Immature natural killer cell (primary cell): ENCODE results near the gene OBSCN. TPM values are rescaled to one million over a fixed set of nuclear protein-coding genes. Genes with fewer than 3 reads are reported as not detected.

Experiments
- DNase-seq, 3 donors: peaks; one replicate each; pipeline ENCODE4 v3.0.0; 2022; ENCODE audit warnings: mixed read lengths in 1 of 3
- H3K27ac Mint-ChIP-seq, 6 donors: one replicate each; pipeline ENCODE4 v1.8.0; 2020; ENCODE audit warnings: mixed read lengths in 6 of 6, mild to moderate bottlenecking in 5 of 6, inconsistent platforms in 4 of 6, moderate library complexity in 3 of 6
- H3K27me3 Mint-ChIP-seq, 3 donors: one replicate each; pipeline ENCODE4 v1.8.0; 2020 to 2021; ENCODE audit warnings: low read depth in 3 of 3, mild to moderate bottlenecking in 3 of 3, mixed read lengths in 3 of 3, moderate library complexity in 3 of 3, inconsistent platforms in 1 of 3
- H3K36me3 Mint-ChIP-seq, 3 donors: one replicate each; pipeline ENCODE4 v1.8.0; 2020; ENCODE audit warnings: mixed read lengths in 3 of 3, inconsistent platforms in 2 of 3, mild to moderate bottlenecking in 2 of 3
- H3K4me1 Mint-ChIP-seq, 2 donors: one replicate each; pipeline ENCODE4 v1.8.0; 2020; ENCODE audit warnings: inconsistent platforms in 2 of 2, mild to moderate bottlenecking in 2 of 2, mixed read lengths in 2 of 2, moderate library complexity in 1 of 2
- H3K4me3 Mint-ChIP-seq, 5 donors: one replicate each; pipeline ENCODE4 v1.8.0; 2020; ENCODE audit warnings: mild to moderate bottlenecking in 5 of 5, mixed read lengths in 5 of 5, inconsistent platforms in 3 of 5, moderate library complexity in 3 of 5
- H3K9me3 Mint-ChIP-seq, 6 donors: one replicate each; pipeline ENCODE4 v1.8.0; 2020; ENCODE audit warnings: mild to moderate bottlenecking in 6 of 6, mixed read lengths in 6 of 6, inconsistent platforms in 4 of 6, moderate library complexity in 3 of 6
- polyA plus RNA-seq, 3 donors: library from polyadenylated mRNA; unstranded; fragments of 300-500 nt; fragmentation: Illumina TruSeq; gene quantifications; one replicate each; pipeline ENCODE4 v1.2.3, GENCODE V29; 2021

Gene OBSCN
- polyA plus RNA-seq, 3 donors from 2014 or later = 0.19 to 1.9 TPM; not detected in 1

DNA sequence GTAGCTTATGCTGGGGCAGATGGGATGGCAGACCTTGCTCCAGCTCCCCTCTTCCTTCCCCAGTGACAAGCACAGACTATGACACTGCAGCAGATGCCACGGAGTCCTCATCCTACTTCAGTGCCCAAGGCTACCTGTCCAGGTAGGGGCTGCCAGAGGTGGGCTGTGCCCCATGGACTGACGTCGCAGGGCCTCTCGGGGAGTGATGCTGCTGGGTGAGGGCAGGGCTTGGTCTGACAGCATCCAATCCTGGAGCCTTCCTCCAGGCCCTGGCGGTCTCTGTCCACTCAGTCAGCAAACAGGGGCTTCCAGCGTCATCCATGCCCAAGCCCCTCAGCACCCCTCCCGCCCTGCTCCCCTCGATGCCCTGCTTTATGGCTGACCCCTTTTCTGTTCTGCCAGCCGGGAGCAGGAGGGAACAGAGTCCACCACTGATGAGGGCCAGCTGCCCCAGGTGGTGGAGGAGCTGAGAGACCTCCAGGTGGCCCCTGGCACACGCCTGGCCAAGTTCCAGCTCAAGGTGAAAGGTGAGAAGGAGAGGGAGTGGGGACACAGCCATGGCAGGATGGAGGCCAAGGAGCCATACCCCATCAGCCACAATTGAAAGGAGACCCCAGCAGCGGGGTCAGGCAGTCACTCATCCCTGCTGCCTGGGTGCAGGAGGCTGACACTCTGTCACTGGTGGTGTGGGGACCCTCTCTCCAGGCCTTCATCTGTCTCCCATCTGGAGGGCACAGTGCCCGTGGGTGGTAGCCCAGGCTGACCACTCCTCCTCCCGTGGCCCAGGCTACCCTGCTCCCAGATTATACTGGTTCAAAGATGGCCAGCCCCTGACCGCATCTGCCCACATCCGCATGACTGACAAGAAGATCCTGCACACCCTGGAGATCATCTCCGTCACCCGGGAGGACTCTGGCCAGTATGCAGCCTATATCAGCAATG is 125.2 kb downstream of the OBSCN start:
- no peak overlapping the region for H3K4me3 Mint-ChIP-seq
- H3K9me3 Mint-ChIP-seq = no peaks in the 10 kb centered on the region
- no peak overlapping the region for H3K27ac Mint-ChIP-seq
- no peak for DNase-seq
- H3K4me1 Mint-ChIP-seq = no peaks in the 10 kb centered on the region
- H3K36me3 Mint-ChIP-seq = no peaks in the 10 kb centered on the region
- peaks cover 0 to 3% (median 2%) of the 10 kb centered on the region in 3 donors for H3K27me3 Mint-ChIP-seq

DNA sequence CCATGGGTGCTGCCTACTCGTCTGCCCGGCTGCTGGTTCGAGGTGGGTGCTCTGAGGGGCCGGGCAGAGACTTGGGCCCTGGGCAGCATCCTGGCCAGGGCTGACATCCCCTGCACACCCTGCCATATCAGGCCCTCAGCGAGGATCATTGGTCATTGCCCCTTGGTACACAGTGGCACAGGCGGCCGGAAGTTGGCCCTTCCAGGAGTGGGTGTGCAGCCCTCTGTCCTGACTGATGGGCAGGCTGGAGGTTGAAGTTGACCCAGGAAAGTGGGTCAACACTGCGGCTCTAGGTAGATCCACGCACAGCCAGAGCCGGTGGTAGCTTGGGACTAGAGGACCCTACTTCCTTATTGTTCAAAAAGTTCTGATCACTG is 125.9 kb downstream of the OBSCN start:
- Mint-ChIP-seq H3K36me3 (no peaks in the 10 kb centered on the region), H3K4me1 (no peaks in the 10 kb centered on the region), H3K9me3 (no peaks in the 10 kb centered on the region), H3K27me3 (peaks cover 0 to 3% (median 2%) of the 10 kb centered on the region in 3 donors), H3K27ac (no peak overlapping the region), H3K4me3 (no peak overlapping the region)
- no peak for DNase-seq

DNA sequence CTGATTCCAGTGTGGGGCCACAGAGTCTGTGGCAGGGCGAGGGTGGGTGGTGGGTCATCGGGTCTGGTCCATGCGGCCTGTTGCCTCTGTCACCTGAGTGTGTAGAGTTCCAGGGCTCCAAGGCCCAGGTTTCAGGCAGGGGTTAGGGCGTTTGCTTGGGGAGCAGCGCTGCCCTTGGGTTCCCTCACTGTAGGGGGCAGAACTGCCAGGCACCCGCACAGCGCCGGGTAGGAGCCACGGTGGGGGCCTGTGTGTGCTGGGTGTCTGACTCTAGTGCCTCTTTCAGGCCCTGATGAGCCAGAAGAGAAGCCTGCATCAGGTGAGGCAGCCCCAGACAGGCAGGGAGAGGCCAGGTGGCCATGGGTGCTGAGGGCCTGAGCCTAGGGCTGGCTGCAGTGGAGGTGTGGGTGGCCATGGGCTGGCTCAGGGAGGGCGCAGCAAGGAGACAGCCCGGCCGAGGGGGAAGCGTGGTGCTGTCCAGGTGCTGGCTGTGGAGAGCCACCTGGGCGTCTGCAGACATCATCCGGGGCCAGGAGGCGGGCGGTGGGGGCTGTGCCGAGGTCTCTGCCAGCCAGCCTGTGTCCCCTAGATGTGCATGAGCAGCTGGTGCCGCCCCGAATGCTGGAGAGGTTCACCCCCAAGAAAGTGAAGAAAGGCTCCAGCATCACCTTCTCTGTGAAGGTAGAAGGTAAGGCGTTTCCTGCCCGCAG is 126.5 kb downstream of the OBSCN start:
- Mint-ChIP-seq H3K27me3 (peaks cover 0 to 3% (median 2%) of the 10 kb centered on the region in 3 donors), H3K9me3 (no peaks in the 10 kb centered on the region), H3K27ac (no peak overlapping the region), H3K4me1 (no peaks in the 10 kb centered on the region), H3K36me3 (no peaks in the 10 kb centered on the region), H3K4me3 (no peak overlapping the region)
- DNase-seq = no peak

GRCh38 chr1:228334954-228335353 is 127.1 kb downstream of the OBSCN start:
- Mint-ChIP-seq H3K27me3 (peaks cover 0 to 2% (median under 1%) of the 10 kb centered on the region in 3 donors), H3K9me3 (no peaks in the 10 kb centered on the region), H3K27ac (no peak overlapping the region), H3K4me3 (no peak overlapping the region), H3K4me1 (no peaks in the 10 kb centered on the region), H3K36me3 (no peaks in the 10 kb centered on the region)
- DNase-seq = no peak

- no peak overlapping the region for H3K4me3 Mint-ChIP-seq
- H3K4me1 Mint-ChIP-seq = no peaks in the 10 kb centered on the region
- H3K27ac Mint-ChIP-seq = no peak overlapping the region
- H3K36me3 Mint-ChIP-seq = no peaks in the 10 kb centered on the region
- H3K9me3 Mint-ChIP-seq = no peaks in the 10 kb centered on the region
- no peak for DNase-seq
- peaks cover 0 to 2% (median 0%) of the 10 kb centered on the region in 3 donors for H3K27me3 Mint-ChIP-seq
Observed at GRCh38 chr1:228335406-228336307, 127.8 kb downstream of the OBSCN start.

GRCh38 chr1:228336308-228337030 is 128.6 kb downstream of the OBSCN start:
- Mint-ChIP-seq H3K9me3 (no peaks in the 10 kb centered on the region), H3K4me1 (no peaks in the 10 kb centered on the region), H3K27ac (no peak overlapping the region), H3K27me3 (no peaks in the 10 kb centered on the region), H3K4me3 (no peak overlapping the region), H3K36me3 (no peaks in the 10 kb centered on the region)
- DNase-seq = no peak

DNA sequence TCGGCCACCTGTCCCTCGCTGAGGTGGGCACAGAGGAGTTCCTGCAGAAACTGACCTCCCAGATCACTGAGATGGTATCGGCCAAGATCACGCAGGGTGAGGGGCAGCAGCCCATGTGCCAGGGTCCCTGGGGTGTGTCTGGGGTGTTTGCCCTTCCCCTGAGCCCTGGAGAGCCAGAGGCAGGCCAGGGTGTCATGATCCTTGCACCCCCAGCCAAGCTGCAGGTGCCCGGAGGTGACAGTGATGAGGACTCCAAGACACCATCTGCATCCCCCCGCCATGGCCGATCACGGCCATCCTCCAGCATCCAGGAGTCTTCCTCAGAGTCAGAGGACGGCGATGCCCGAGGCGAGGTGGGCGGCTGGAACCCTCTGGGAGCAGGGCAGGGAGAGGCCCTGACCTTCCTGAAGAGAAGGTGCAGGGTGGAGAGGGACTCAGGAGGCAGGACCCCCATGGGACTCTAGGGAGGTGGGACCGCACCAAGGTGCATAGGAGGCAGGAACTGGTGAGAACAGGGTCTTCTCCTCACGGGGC is 129.3 kb downstream of the OBSCN start:
- Mint-ChIP-seq H3K27ac (no peak overlapping the region), H3K4me1 (no peaks in the 10 kb centered on the region), H3K27me3 (no peaks in the 10 kb centered on the region), H3K9me3 (no peaks in the 10 kb centered on the region), H3K4me3 (no peak overlapping the region), H3K36me3 (no peaks in the 10 kb centered on the region)
- DNase-seq = no peak

GRCh38 chr1:228337711-228338520 is 130.1 kb downstream of the OBSCN start:
- DNase-seq = no peak
- H3K4me3 Mint-ChIP-seq = no peak overlapping the region
- no peak overlapping the region for H3K27ac Mint-ChIP-seq
- H3K27me3 Mint-ChIP-seq = no peaks in the 10 kb centered on the region
- H3K36me3 Mint-ChIP-seq = no peaks in the 10 kb centered on the region
- H3K4me1 Mint-ChIP-seq = no peaks in the 10 kb centered on the region
- H3K9me3 Mint-ChIP-seq = no peaks in the 10 kb centered on the region

DNA sequence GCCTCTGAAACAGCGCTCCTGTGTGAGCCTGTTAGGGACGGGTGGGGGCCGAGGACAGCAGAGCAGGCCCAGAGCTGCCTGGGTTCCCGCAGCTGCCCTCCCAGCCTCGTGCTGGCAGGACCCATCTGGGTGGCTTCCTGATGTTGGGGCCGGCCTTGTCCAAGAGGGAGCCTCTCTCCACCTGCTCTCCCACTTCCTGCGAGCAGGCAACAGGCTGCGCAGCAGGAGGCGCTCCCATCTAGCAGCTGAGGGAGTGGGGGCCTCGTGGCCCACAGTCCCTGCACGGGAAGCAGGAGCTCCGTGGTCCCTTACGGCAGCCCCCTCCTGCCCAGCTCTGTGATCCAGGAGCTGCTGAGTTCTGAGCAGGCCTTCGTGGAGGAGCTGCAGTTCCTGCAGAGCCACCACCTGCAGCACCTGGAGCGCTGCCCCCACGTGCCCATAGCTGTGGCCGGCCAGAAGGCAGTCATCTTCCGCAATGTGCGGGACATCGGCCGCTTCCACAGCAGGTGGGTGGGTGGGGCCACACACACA is 130.7 kb downstream of the OBSCN start:
- H3K4me1 Mint-ChIP-seq = no peaks in the 10 kb centered on the region
- H3K36me3 Mint-ChIP-seq = no peaks in the 10 kb centered on the region
- no peak overlapping the region for H3K4me3 Mint-ChIP-seq
- no peak overlapping the region for H3K27ac Mint-ChIP-seq
- no peaks in the 10 kb centered on the region for H3K9me3 Mint-ChIP-seq
- no peaks in the 10 kb centered on the region for H3K27me3 Mint-ChIP-seq
- DNase-seq = no peak

DNA sequence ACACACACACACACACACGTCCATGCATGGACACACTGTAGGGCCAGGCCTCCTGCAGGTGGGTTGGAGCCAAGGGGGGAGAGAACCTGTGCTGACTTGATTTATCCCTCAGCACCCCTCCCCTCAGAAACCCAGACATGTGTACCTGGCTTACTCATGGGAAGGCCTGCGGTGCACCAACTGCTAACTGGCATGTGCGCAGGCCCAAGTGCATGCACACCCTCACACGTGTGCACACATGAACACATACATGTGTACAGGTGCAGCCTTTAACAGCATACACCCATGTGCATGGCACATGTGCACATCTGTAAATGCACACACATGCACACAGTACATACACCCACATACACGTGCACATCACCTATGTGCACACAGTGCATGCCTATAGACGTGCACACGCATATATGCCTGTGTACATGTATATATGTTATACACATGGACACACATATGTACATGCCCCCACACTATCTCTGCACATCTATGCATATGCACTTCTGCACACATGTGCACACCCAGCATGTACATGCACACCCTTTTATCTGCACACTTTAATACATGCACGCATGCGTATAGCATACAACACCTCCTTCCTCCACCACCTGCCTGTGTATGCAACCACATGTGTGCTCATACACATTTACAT is 131.3 kb downstream of the OBSCN start:
- DNase-seq = no peak
- H3K4me3 Mint-ChIP-seq = no peak overlapping the region
- no peaks in the 10 kb centered on the region for H3K4me1 Mint-ChIP-seq

DNA sequence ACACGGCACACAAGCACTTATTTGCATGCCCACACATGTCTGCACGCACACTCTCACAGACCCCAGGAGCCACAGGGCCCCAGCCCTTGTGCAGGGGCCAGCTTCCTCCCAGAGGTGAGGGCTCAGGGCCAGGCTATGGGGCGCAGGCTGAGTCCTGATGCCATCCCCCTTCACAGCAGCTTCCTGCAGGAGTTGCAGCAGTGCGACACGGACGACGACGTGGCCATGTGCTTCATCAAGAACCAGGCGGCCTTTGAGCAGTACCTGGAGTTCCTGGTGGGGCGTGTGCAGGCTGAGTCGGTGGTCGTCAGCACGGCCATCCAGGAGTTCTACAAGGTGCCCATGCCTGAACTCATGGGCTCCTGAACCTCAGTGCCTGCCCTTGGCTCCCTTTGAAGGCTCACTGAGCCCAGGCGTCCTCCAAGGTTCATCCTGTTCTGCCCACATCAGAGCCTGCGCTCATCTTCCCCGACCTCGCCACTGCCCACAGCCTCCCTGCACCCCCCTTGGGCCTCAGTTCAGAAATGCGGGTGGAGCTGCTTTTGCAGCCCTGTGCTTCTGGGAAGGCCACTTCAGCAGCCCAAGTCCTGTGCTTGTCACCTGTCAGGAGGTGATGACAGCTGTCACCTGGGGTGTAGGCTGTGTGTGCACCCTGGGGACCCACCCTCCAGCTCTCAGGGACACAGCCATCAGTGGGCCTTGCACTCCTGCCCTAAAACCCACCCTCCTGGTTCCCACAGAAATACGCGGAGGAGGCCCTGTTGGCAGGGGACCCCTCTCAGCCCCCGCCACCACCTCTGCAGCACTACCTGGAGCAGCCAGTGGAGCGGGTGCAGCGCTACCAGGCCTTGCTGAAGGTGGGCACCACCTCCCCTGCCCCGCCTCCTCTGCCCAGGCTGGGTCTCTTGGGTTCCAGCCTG is 132.2 kb downstream of the OBSCN start:
- H3K27ac Mint-ChIP-seq = no peak overlapping the region
- no peaks in the 10 kb centered on the region for H3K27me3 Mint-ChIP-seq

More for the DNA sequence above, 131.3 kb downstream of the OBSCN start:
- Mint-ChIP-seq H3K27me3 (no peaks in the 10 kb centered on the region), H3K27ac (no peak overlapping the region), H3K9me3 (no peaks in the 10 kb centered on the region), H3K36me3 (no peaks in the 10 kb centered on the region)

More for the DNA sequence above, 132.2 kb downstream of the OBSCN start:
- Mint-ChIP-seq H3K9me3 (no peaks in the 10 kb centered on the region), H3K4me3 (no peak overlapping the region), H3K4me1 (no peaks in the 10 kb centered on the region), H3K36me3 (no peaks in the 10 kb centered on the region)
- no peak for DNase-seq
